H1 (cell line): Measurements from ENCODE around the gene CYGB. TPM values are rescaled to one million over a fixed set of nuclear protein-coding genes. Genes with fewer than 3 reads are reported as not detected.

Experiments
- CTCF ChIA-PET: fragments of 300-600 bp; sonication (Branson Sonifier 250); formaldehyde crosslinking; loops from one replicate; lab custom pipeline; 2021; ENCODE audit not compliant: partially characterized antibody; lab: Charles Lee
- POLR2A ChIA-PET: fragments of 300-600 bp; sonication (Branson Sonifier 250); formaldehyde crosslinking; loops from one replicate; lab custom pipeline; 2021; ENCODE audit warnings: inconsistent platforms; ENCODE audit not compliant: partially characterized antibody; lab: Charles Lee
- DNase-seq, 2 experiments: peaks; one replicate each; pipeline versions ENCODE4 v3.0.0 to v3.0.0-alpha.2; 2010 to 2022; ENCODE audit warnings: low spot score in 2 of 2, low read depth in 1 of 2, mixed read lengths in 1 of 2
- FAIRE-seq: peaks from 2 replicates; lab custom pipeline; 2011; peaks lifted over from hg19 to GRCh38; lab: Jason Lieb, UNC
- H2AFZ ChIP-seq: 2 replicates; pipeline ENCODE4 v1.8.1; 2012; ENCODE audit warnings: low read length, inconsistent platforms
- H2AK5ac ChIP-seq: 2 replicates; pipeline ENCODE4 v1.6.1; 2013; ENCODE audit warnings: low read depth, low read length
- H2BK120ac ChIP-seq: replicated peaks from 2 replicates; pipeline ENCODE3; 2013; ENCODE audit warnings: low read depth, low read length, inconsistent platforms
- H2BK12ac ChIP-seq: 2 replicates; pipeline ENCODE4 v1.6.1; 2013; ENCODE audit warnings: low read depth, low read length
- H2BK15ac ChIP-seq: 2 replicates; pipeline ENCODE4 v1.6.1; 2013; ENCODE audit warnings: low read length
- H2BK20ac ChIP-seq: 2 replicates; pipeline ENCODE4 v1.6.1; 2013; ENCODE audit warnings: low read length
- H2BK5ac ChIP-seq: 2 replicates; pipeline ENCODE4 v1.6.1; 2013; ENCODE audit warnings: low read depth, low read length
- H3K14ac ChIP-seq: 2 replicates; pipeline ENCODE4 v1.6.1; 2013; ENCODE audit warnings: inconsistent platforms; ENCODE audit not compliant: insufficient read length
- H3K18ac ChIP-seq: 2 replicates; pipeline ENCODE4 v1.6.1; 2013; ENCODE audit warnings: low read length; ENCODE audit errors: extremely low read depth
- H3K23ac ChIP-seq: 2 replicates; pipeline ENCODE4 v1.6.1; 2013; ENCODE audit warnings: inconsistent platforms; ENCODE audit not compliant: insufficient read length
- H3K23me2 ChIP-seq: 2 replicates; pipeline ENCODE4 v1.6.1; 2013; ENCODE audit warnings: low read depth, low read length
- H3K27ac ChIP-seq: 2 replicates; pipeline ENCODE4 v1.6.1; 2011; ENCODE audit warnings: low read depth, low read length, inconsistent platforms
- H3K27me3 ChIP-seq, 4 experiments: replicated peaks in 1 of 4; 1 replicate in 1 of 4; 2 replicates in 3 of 4; pipeline versions ENCODE4 v1.6.1 to v1.8.1; 2011 to 2013; ENCODE audit warnings: low read length in 3 of 4, mild to moderate bottlenecking in 3 of 4, inconsistent platforms in 2 of 4, mixed read lengths in 2 of 4, moderate library complexity in 1 of 4; ENCODE audit not compliant: control insufficient read depth in 3 of 4, insufficient read depth in 3 of 4; ENCODE audit errors: extremely low read depth in 1 of 4
- H3K36me3 ChIP-seq, 4 experiments: 2 replicates each; pipeline versions ENCODE4 v1.6.1 to v1.8.1; 2011 to 2013; ENCODE audit warnings: mild to moderate bottlenecking in 4 of 4, low read length in 3 of 4, moderate library complexity in 2 of 4, control low read depth in 1 of 4, inconsistent platforms in 1 of 4; ENCODE audit not compliant: insufficient read depth in 4 of 4, control insufficient read depth in 2 of 4
- H3K4ac ChIP-seq: replicated peaks from 2 replicates; pipeline ENCODE3; 2013; ENCODE audit warnings: low read length, low read depth, mixed read lengths, inconsistent platforms; ENCODE audit not compliant: insufficient read length
- H3K4me1 ChIP-seq, 4 experiments: replicated peaks in 1 of 4; 1 replicate in 1 of 4; 2 replicates in 3 of 4; pipeline versions ENCODE4 v1.6.1 to v1.8.1; 2011 to 2013; ENCODE audit warnings: low read length in 3 of 4, inconsistent platforms in 2 of 4, mixed read lengths in 1 of 4; ENCODE audit not compliant: insufficient read depth in 4 of 4, control insufficient read depth in 3 of 4
- H3K4me2 ChIP-seq, 2 experiments: 2 replicates each; pipeline versions ENCODE4 v1.6.1 to v1.8.1; 2011 to 2013; ENCODE audit warnings: low read depth in 2 of 2, low read length in 2 of 2, control low read depth in 1 of 2, inconsistent platforms in 1 of 2, mild to moderate bottlenecking in 1 of 2; ENCODE audit not compliant: insufficient read depth in 1 of 2
- H3K4me3 ChIP-seq, 4 experiments: fragments of 200-600, 300-600 bp in 1 of 4; sonication (generic), shearing (Covaris generic), sonication (Bioruptor Twin) in 1 of 4; 2 replicates each; pipeline versions ENCODE4 v1.5.1 to v1.8.1; 2011 to 2016; ENCODE audit warnings: low read length in 4 of 4, low read depth in 3 of 4, control low read depth in 2 of 4, inconsistent platforms in 2 of 4, mild to moderate bottlenecking in 2 of 4, mixed read lengths in 1 of 4, moderate library complexity in 1 of 4; ENCODE audit not compliant: insufficient read depth in 2 of 4; ENCODE audit errors: extremely low read depth in 1 of 4
- H3K56ac ChIP-seq: replicated peaks from 2 replicates; pipeline ENCODE3; 2013; ENCODE audit warnings: low read depth, mild to moderate bottlenecking, mixed read lengths, low read length, inconsistent platforms; ENCODE audit not compliant: insufficient read length
- H3K79me1 ChIP-seq: 2 replicates; pipeline ENCODE4 v1.6.1; 2013; ENCODE audit warnings: low read depth, low read length, control low read depth
- H3K79me2 ChIP-seq, 2 experiments: 2 replicates each; pipeline versions ENCODE4 v1.6.1 to v1.8.1; 2012 to 2013; ENCODE audit warnings: low read length in 2 of 2, mild to moderate bottlenecking in 2 of 2, inconsistent platforms in 1 of 2; ENCODE audit not compliant: insufficient read depth in 2 of 2, control insufficient read depth in 1 of 2
- H3K9ac ChIP-seq, 4 experiments: replicated peaks in 1 of 4; 1 replicate in 1 of 4; 2 replicates in 3 of 4; pipeline versions ENCODE4 v1.6.1 to v1.8.1; 2011 to 2013; ENCODE audit warnings: low read depth in 3 of 4, low read length in 3 of 4, control low read depth in 2 of 4, mild to moderate bottlenecking in 2 of 4, moderate library complexity in 2 of 4, inconsistent platforms in 1 of 4; ENCODE audit errors: extremely low read depth in 1 of 4
- H3K9me3 ChIP-seq, 2 experiments: 2 replicates each; pipeline versions ENCODE4 v1.6.1 to v1.8.1; 2012 to 2013; ENCODE audit warnings: mild to moderate bottlenecking in 2 of 2, moderate library complexity in 2 of 2, control low read depth in 1 of 2, inconsistent platforms in 1 of 2, low read depth in 1 of 2, low read length in 1 of 2, mixed read lengths in 1 of 2; ENCODE audit not compliant: insufficient read depth in 2 of 2
- H4K20me1 ChIP-seq, 2 experiments: replicated peaks in 1 of 2; 2 replicates each; pipeline versions ENCODE3 to v1.8.1; 2011 to 2013; ENCODE audit warnings: inconsistent platforms in 2 of 2, low read length in 2 of 2, mild to moderate bottlenecking in 1 of 2; ENCODE audit not compliant: insufficient read depth in 2 of 2, control insufficient read depth in 1 of 2
- H4K5ac ChIP-seq: 2 replicates; pipeline ENCODE4 v1.6.1; 2013; ENCODE audit warnings: low read length, low read depth, mixed read lengths, inconsistent platforms; ENCODE audit not compliant: insufficient read length
- H4K8ac ChIP-seq: 2 replicates; pipeline ENCODE4 v1.8.0; 2013; ENCODE audit warnings: mild to moderate bottlenecking, moderate library complexity, low read length, inconsistent platforms; ENCODE audit not compliant: insufficient read depth; ENCODE audit errors: extremely low read depth
- H4K91ac ChIP-seq: replicated peaks from 2 replicates; pipeline ENCODE3; 2013; ENCODE audit warnings: low read length, mixed read lengths, inconsistent platforms; ENCODE audit not compliant: insufficient read length
- BACH1 ChIP-seq: IDR thresholded peaks from 2 replicates; pipeline ENCODE4 v1.6.1; 2012; ENCODE audit warnings: low read length, improper control_type of control experiment
- BCL11A ChIP-seq, 2 experiments: IDR thresholded peaks; one replicate each; pipeline ENCODE4 v1.6.1; 2011; ENCODE audit warnings: low read depth in 2 of 2, low read length in 2 of 2, mild to moderate bottlenecking in 2 of 2
- CTBP2 ChIP-seq: IDR thresholded peaks from 2 replicates; pipeline ENCODE4 v1.7.0; 2011; ENCODE audit warnings: borderline replicate concordance, mild to moderate bottlenecking, moderate library complexity, mixed read lengths, low read length; ENCODE audit not compliant: insufficient read depth, insufficient read length
- KDM5A ChIP-seq: fragments of 200-600 bp; IDR thresholded peaks from 2 replicates; pipeline ENCODE4 v1.7.1; 2012; ENCODE audit warnings: mild to moderate bottlenecking, low read length, inconsistent platforms, mixed read lengths
- NRF1 ChIP-seq: IDR thresholded peaks from 2 replicates; pipeline ENCODE4 v1.6.1; 2011; ENCODE audit warnings: mild to moderate bottlenecking, low read depth, low read length, improper control_type of control experiment
- PHF8 ChIP-seq: fragments of 200-600 bp; sonication (generic); conservative IDR thresholded peaks from 2 replicates; pipeline ENCODE4 v1.7.1; 2012; ENCODE audit warnings: low read depth, mild to moderate bottlenecking, inconsistent platforms, low read length, moderate library complexity
- POLR2AphosphoS5 ChIP-seq: IDR thresholded peaks from 2 replicates; pipeline ENCODE4 v1.6.1; 2011; ENCODE audit warnings: low read depth, low read length
- SAP30 ChIP-seq: fragments of 300-600 bp; sonication (generic); IDR thresholded peaks from 2 replicates; pipeline ENCODE4 v1.7.1; 2012; ENCODE audit warnings: low read length, moderate library complexity, mild to moderate bottlenecking, inconsistent platforms; ENCODE audit not compliant: insufficient read depth, insufficient replicate concordance
- SP1 ChIP-seq: IDR thresholded peaks from 2 replicates; pipeline ENCODE4 v1.6.1; 2011; ENCODE audit warnings: low read depth, low read length
- SP4 ChIP-seq: IDR thresholded peaks from 2 replicates; pipeline ENCODE4 v1.6.1; 2012; ENCODE audit warnings: low read length, inconsistent platforms
- SRF ChIP-seq: IDR thresholded peaks from 2 replicates; pipeline ENCODE4 v1.6.1; 2011; ENCODE audit warnings: mild to moderate bottlenecking, low read depth, low read length, moderate library complexity
- TBP ChIP-seq: IDR thresholded peaks from 2 replicates; pipeline ENCODE4 v1.6.1; 2011; ENCODE audit warnings: low read depth, low read length, improper control_type of control experiment
- WGBS, 2 experiments: shearing (Covaris generic) in 1 of 2; methylation state at CpG; one replicate each; pipeline versions ENCODE4 v1.1.6 to v1.1.7; 2013 to 2015; ENCODE audit warnings: low lambda C conversion rate in 2 of 2, mixed read lengths in 2 of 2, inconsistent platforms in 1 of 2, low coverage in 1 of 2, missing lambda C conversion rate in 1 of 2; ENCODE audit not compliant: insufficient replicate concordance in 2 of 2, insufficient coverage in 1 of 2, insufficient read length in 1 of 2; ENCODE audit errors: extremely low coverage in 1 of 2, missing lambda C conversion rate in 1 of 2; 5-methylcytosine and 5-hydroxymethylcytosine counted together
- polyA plus RNA-seq, 7 experiments: library from polyadenylated mRNA; depleted of rRNA in 3 of 7; stranded (reverse) in 5 of 7; unstranded in 2 of 7; fragments of >200 nt in 5 of 7; fragments of 200-250 nt in 2 of 7; gene quantifications; 1 replicate in 5 of 7; 2 replicates in 1 of 7; 4 replicates in 1 of 7; pipeline versions ENCODE4 v1.2.1 to v1.2.3, GENCODE V29; 2011 to 2013; ENCODE audit warnings: missing spikeins in 2 of 7, mixed read lengths in 2 of 7
- total RNA-seq: library from RNA; stranded (reverse); fragmentation: NEBNext Ultra II Directional; extraction: Animal tissue kit (Norgen Biotek cat#: 25700); gene quantifications from 2 replicates; pipeline ENCODE4 v1.2.1, GENCODE V29; 2021

The CYGB gene
- total and polyA plus RNA-seq, 2 of the 8 experiments (the other 6 are each of a cell fraction or from before 2014, with no cell fraction given), result 2.7 to 3.7 TPM

GRCh38 chr17:76578376-76578775 is 40.9 kb upstream of the CYGB start:
- no peaks in the 10 kb centered on the region for H3K23me2 ChIP-seq
- TF ChIP-seq SRF, result no peak
- TF ChIP-seq POLR2AphosphoS5, result no peak
- no peak for TF ChIP-seq SP4
- no peak for TF ChIP-seq SAP30
- TF ChIP-seq BACH1, result no peak
- TF ChIP-seq NRF1, result no peak
- no peak for TF ChIP-seq TBP
- TF ChIP-seq PHF8, result no peak
- no peak for TF ChIP-seq KDM5A
- TF ChIP-seq BCL11A (IDR thresholded peaks at IDR 0.05; ENCODE audit: low read depth in 2 of 2, low read length in 2 of 2), result no peak
- TF ChIP-seq SP1, result no peak
- no peak for TF ChIP-seq CTBP2
- H2BK120ac ChIP-seq, result no peak overlapping the region
- no peak overlapping the region for H4K5ac ChIP-seq
- no peak overlapping the region for H2AFZ ChIP-seq
- no peak overlapping the region for H3K4me3 ChIP-seq
- H3K4me1 ChIP-seq, result peaks cover 0 to 9% (median 4%) of the 10 kb centered on the region in 4 experiments; a peak in 5 of 7 replicates
- no peak overlapping the region for H2BK12ac ChIP-seq
- peaks cover 0 to 30% (median 24%) of the 10 kb centered on the region in 4 experiments; a peak in 6 of 7 replicates for H3K27me3 ChIP-seq
- no peak overlapping the region for H4K91ac ChIP-seq
- H3K18ac ChIP-seq, result no peak overlapping the region
- FAIRE-seq (no peak), DNase-seq (no peak)
- ChIA-PET CTCF (interaction anchor here (0.7 to 2.7 kb wide), 9 partner anchors 12 to 105 kb away, joined by 3 to 13 read pairs (median 6); no protein-coding TSS in a partner anchor), POLR2A (interaction anchor here (1.2 to 6.0 kb wide), 4 partner anchors 9 to 20 kb away, joined by 4 to 40 read pairs (median 20); a partner anchor contains a TSS)
- WGBS, 2 experiments, result 82% methylated on average over 5 of the region's 5 CpGs; no CpG with 5 or more reads in 1 of the 2 experiments
- no peak overlapping the region for H3K9ac ChIP-seq
- H3K27ac ChIP-seq, result no peak overlapping the region
- H3K9me3 ChIP-seq, result no peaks in the 10 kb centered on the region
- H3K4ac ChIP-seq, result no peak overlapping the region
- no peak overlapping the region for H4K8ac ChIP-seq
- H2BK5ac ChIP-seq, result no peak overlapping the region
- no peaks in the 10 kb centered on the region for H4K20me1 ChIP-seq
- H3K4me2 ChIP-seq, result no peak overlapping the region
- H2AK5ac ChIP-seq, result no peak overlapping the region
- no peak overlapping the region for H3K23ac ChIP-seq
- no peak overlapping the region for H3K56ac ChIP-seq
- H2BK15ac ChIP-seq, result no peak overlapping the region
- no peaks in the 10 kb centered on the region for H3K36me3 ChIP-seq
- no peaks in the 10 kb centered on the region for H3K79me1 ChIP-seq
- no peak overlapping the region for H3K14ac ChIP-seq
- H2BK20ac ChIP-seq, result no peak overlapping the region
- no peaks in the 10 kb centered on the region for H3K79me2 ChIP-seq
